Activated CD8-positive, alpha-beta memory T cell treated with anti-CD3 and anti-CD28 coated beads, Interleukin-2, amount 10 ng/mL, durations not matched to agents 7 days and 5 days (primary cell): ENCODE results near the gene AFAP1L2. TPM values are rescaled to one million over a fixed set of nuclear protein-coding genes. Genes with fewer than 3 reads are reported as not detected.
A peak's percentile ranks its signal among the peaks of the same experiment; 100 is the strongest.

Source experiments
- ATAC-seq: fragments of 150-1000 bp; cut with Tn5 transposase; one replicate; pipeline ENCODE4 v1.10.0; 2021; ENCODE audit warnings: moderate library complexity
- CTCF ChIA-PET: fragments of 350-600 bp; sonication (Branson Sonifier 250); formaldehyde crosslinking; loops from one replicate; lab custom pipeline; 2021; ENCODE audit warnings: antibody characterized with exemption; lab: Charles Lee
- DNase-seq: peaks from one replicate; pipeline ENCODE4 v3.0.0-alpha.2; 2020
- H3K27ac Mint-ChIP-seq: one replicate; pipeline ENCODE4 v1.8.0; 2021; ENCODE audit warnings: mild to moderate bottlenecking, mixed read lengths
- H3K27me3 Mint-ChIP-seq: one replicate; pipeline ENCODE4 v1.8.0; 2021; ENCODE audit warnings: mixed read lengths
- H3K36me3 Mint-ChIP-seq: one replicate; pipeline ENCODE4 v1.8.0; 2021; ENCODE audit warnings: mild to moderate bottlenecking, mixed read lengths
- H3K4me1 Mint-ChIP-seq: one replicate; pipeline ENCODE4 v1.8.0; 2021; ENCODE audit warnings: mixed read lengths
- H3K4me3 Mint-ChIP-seq: one replicate; pipeline ENCODE4 v1.8.0; 2021; ENCODE audit warnings: mild to moderate bottlenecking, moderate library complexity, mixed read lengths
- H3K9me3 Mint-ChIP-seq: one replicate; pipeline ENCODE4 v1.8.0; 2022; ENCODE audit warnings: low read depth, mixed read lengths
- total RNA-seq, 2 experiments: library from RNA; stranded (reverse); gene quantifications; one replicate each; pipeline ENCODE4 v1.2.3, GENCODE V29; 2021

The AFAP1L2 gene, protein sequence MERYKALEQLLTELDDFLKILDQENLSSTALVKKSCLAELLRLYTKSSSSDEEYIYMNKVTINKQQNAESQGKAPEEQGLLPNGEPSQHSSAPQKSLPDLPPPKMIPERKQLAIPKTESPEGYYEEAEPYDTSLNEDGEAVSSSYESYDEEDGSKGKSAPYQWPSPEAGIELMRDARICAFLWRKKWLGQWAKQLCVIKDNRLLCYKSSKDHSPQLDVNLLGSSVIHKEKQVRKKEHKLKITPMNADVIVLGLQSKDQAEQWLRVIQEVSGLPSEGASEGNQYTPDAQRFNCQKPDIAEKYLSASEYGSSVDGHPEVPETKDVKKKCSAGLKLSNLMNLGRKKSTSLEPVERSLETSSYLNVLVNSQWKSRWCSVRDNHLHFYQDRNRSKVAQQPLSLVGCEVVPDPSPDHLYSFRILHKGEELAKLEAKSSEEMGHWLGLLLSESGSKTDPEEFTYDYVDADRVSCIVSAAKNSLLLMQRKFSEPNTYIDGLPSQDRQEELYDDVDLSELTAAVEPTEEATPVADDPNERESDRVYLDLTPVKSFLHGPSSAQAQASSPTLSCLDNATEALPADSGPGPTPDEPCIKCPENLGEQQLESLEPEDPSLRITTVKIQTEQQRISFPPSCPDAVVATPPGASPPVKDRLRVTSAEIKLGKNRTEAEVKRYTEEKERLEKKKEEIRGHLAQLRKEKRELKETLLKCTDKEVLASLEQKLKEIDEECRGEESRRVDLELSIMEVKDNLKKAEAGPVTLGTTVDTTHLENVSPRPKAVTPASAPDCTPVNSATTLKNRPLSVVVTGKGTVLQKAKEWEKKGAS
- 10 to 100 TPM in 1 of 2 experiments, 1 to 10 TPM in 1; 4.0 to 67.4 TPM for total RNA-seq

DNA sequence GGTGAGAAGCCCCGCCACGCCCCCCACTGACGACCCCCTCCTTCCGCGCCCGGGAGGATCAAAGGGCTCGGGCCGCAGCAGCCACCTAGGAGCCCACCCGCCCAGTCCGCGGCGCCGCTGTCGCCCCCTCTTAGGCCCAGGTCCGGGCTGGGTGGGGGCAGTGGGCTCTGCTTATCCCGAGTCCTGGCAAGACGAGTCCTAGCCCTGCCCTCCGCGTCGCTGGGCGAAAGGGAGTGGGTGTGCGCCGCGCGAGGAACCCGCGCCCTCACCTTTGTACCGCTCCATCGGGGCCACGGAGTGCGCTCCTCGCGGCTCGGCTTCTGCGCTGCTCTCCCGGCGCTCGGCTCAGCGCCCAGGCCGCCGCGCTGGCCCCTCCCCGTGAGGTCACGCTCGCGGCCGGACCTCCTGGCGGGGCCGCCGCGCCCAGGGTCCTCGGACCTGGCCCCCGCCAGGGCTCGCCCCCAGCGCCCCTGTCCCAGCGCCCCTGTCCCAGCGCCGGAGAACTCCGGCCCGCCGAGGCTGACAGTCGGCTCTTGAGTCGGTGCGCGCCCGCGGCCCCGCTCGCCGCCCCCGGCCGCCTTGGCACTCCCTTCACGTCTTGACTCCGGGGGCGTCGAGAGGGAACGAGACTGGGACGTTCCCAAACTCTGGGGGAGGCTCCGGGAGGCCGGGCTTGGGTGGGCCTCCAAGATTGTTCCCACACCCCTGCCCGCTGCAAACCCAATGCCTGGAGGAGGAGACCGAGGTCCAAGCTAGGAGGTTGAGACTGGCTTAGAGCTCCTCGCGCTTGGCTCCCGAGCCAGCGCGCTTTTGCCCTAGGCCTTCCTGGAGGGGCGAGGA, at the start of gene AFAP1L2:
Gene AFAP1L2 (minus strand): TSS at position 332 of the 840 bp plus-strand sequence. CDS start 47 bp downstream, at position 285.
- H3K4me3 Mint-ChIP-seq, result no peak within 1 kb of the TSS
- peak; percentile 66 for ATAC-seq
- H3K27me3 Mint-ChIP-seq, result peaks cover 69% of the 10 kb centered on the region
- CTCF ChIA-PET, result interaction anchor here (1.0 to 2.1 kb wide), 2 partner anchors 101 to 144 kb away, joined by 3 to 11 read pairs; no protein-coding TSS in a partner anchor
- no peaks in the 10 kb centered on the region for H3K36me3 Mint-ChIP-seq
- DNase-seq, result no peak
- no peaks in the 10 kb centered on the region for H3K9me3 Mint-ChIP-seq
- H3K4me1 Mint-ChIP-seq, result peaks cover 9% of the 10 kb centered on the region
- H3K27ac Mint-ChIP-seq, result no peak within 1 kb of the TSS

- no peak for DNase-seq
- Mint-ChIP-seq H3K36me3 (peaks cover 5% of the 10 kb centered on the region), H3K4me3 (no peak overlapping the region), H3K27me3 (no peaks in the 10 kb centered on the region), H3K9me3 (no peaks in the 10 kb centered on the region), H3K27ac (no peak overlapping the region), H3K4me1 (peaks cover 2% of the 10 kb centered on the region)
- CTCF ChIA-PET, result no interaction called here
- ATAC-seq, result no peak
Measured at GRCh38 chr10:114453576-114453975, 49.3 kb upstream of the AFAP1L2 start.

DNA sequence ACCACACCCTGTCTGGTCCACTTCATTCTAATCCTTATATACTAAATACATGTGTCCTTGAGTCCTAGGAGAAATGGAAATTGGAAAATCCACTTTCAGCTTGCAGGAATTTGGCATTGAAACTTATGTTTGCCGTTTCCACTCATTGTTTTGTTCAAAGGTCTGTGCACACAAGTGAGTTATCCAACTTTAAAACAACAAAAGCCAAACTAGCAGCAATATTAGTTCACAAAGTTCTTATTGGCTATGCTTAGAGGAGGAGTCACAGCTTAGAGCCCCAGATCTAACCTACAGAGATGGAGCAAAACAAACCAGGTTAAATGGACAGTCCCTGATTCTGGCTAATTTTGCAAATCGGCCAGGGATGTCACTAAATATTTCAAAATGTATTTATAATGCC, 44.6 kb upstream of the AFAP1L2 start:
- Mint-ChIP-seq H3K4me1 (no peaks in the 10 kb centered on the region), H3K9me3 (no peaks in the 10 kb centered on the region), H3K27me3 (no peaks in the 10 kb centered on the region), H3K27ac (no peak overlapping the region), H3K36me3 (peaks cover 4% of the 10 kb centered on the region), H3K4me3 (no peak overlapping the region)
- CTCF ChIA-PET, result interaction anchor here (1.0 to 1.8 kb wide), 3 partner anchors 10 to 145 kb away, joined by 4 read pairs; no protein-coding TSS in a partner anchor
- ATAC-seq (no peak), DNase-seq (no peak)

DNA sequence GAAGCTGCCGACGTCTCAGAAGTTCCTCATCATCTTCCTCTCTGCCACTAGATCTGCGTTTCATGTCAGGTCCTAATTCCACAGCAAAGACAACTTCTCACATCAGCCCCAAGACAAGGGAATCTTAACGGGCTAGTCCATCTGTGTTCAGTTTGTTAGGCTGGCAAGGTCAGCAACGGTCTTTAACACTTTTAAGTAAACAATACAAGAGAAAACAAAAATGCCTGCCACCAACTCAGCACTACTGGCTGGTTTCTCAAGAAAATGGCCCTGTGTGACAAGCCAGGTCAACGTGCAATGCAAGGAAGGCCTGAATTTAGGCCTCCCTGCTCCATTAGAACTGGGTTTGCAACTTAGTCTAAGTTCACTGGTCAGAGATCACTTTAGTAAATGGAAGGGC, 41.0 kb upstream of the AFAP1L2 start:
- no peaks in the 10 kb centered on the region for H3K27me3 Mint-ChIP-seq
- CTCF ChIA-PET, result interaction anchor here (1.3 to 1.6 kb wide), 2 partner anchors 10 to 21 kb away, joined by 3 read pairs; no protein-coding TSS in a partner anchor
- H3K9me3 Mint-ChIP-seq, result no peaks in the 10 kb centered on the region
- no peaks in the 10 kb centered on the region for H3K4me1 Mint-ChIP-seq
- H3K36me3 Mint-ChIP-seq, result peaks cover 9% of the 10 kb centered on the region
- no peak overlapping the region for H3K4me3 Mint-ChIP-seq
- DNase-seq (no peak), ATAC-seq (no peak)
- no peak overlapping the region for H3K27ac Mint-ChIP-seq

GRCh38 chr10:114444819-114445218, 40.5 kb upstream of the AFAP1L2 start:
- no peak for ATAC-seq
- DNase-seq, result no peak
- CTCF ChIA-PET, result interaction anchor here (1.3 kb wide), 1 partner anchor 10 kb away, joined by 3 read pairs; no protein-coding TSS in a partner anchor
- no peak overlapping the region for H3K27ac Mint-ChIP-seq
- H3K36me3 Mint-ChIP-seq, result peaks cover 14% of the 10 kb centered on the region
- no peaks in the 10 kb centered on the region for H3K9me3 Mint-ChIP-seq
- H3K27me3 Mint-ChIP-seq, result no peaks in the 10 kb centered on the region
- H3K4me3 Mint-ChIP-seq, result no peak overlapping the region
- H3K4me1 Mint-ChIP-seq, result no peaks in the 10 kb centered on the region

DNA sequence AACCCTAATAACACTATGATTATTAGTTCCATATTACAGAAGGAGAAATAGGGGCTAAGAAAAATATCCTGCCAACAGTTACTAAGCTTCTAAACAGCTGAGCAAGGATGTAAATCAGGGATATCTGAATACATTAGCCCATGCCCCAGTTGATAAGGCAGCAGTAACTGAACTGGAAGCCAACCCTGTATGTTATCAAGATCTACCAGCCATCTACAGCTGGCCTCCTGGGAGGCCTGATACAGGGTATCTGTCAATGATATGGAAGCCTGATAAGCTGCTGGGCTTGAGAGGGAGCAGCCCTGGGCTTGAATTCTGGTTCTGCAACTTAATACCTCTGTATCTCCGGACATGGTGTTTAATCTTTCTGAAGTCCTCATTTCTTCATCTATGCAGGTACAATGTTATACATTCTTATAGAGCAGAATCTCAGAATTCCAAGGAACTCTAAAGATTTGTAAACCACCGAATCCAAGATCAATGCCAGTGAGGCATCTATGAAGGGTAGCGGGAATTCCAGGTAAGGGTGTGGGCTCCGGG, 37.9 kb upstream of the AFAP1L2 start:
- CTCF ChIA-PET, result interaction anchor here (1.9 kb wide), 1 partner anchor 138 kb away, joined by 8 read pairs; no protein-coding TSS in a partner anchor
- no peaks in the 10 kb centered on the region for H3K9me3 Mint-ChIP-seq
- no peak overlapping the region for H3K4me3 Mint-ChIP-seq
- no peaks in the 10 kb centered on the region for H3K4me1 Mint-ChIP-seq
- H3K27ac Mint-ChIP-seq, result no peak overlapping the region
- ATAC-seq (no peak), DNase-seq (no peak)
- H3K27me3 Mint-ChIP-seq, result no peaks in the 10 kb centered on the region
- H3K36me3 Mint-ChIP-seq, result peaks cover 19% of the 10 kb centered on the region

DNA sequence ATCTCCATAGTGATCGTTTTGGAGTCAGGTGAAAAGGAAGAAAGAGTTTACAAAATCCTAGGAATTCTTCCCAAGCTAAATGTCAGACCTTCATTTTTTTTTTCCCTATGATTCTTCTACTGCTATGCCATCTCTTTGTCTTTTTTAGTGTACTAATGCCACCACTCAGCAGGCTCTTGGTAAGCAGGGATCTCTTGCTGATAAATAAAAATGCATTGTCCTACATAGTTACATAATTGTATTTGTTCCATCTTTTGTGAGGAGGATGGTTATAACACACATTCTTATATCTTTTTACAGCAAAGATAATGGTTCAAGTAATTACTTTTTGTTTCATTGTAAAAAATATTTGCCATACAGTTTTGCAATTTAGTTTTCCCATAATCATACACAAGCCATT, 36.8 kb upstream of the AFAP1L2 start:
- Mint-ChIP-seq H3K4me1 (no peaks in the 10 kb centered on the region), H3K27ac (no peak overlapping the region), H3K9me3 (no peaks in the 10 kb centered on the region), H3K27me3 (no peaks in the 10 kb centered on the region), H3K4me3 (no peak overlapping the region), H3K36me3 (peaks cover 19% of the 10 kb centered on the region)
- ATAC-seq (no peak), DNase-seq (no peak)
- CTCF ChIA-PET, result interaction anchor here (1.9 kb wide), 1 partner anchor 137 kb away, joined by 8 read pairs; no protein-coding TSS in a partner anchor

DNA sequence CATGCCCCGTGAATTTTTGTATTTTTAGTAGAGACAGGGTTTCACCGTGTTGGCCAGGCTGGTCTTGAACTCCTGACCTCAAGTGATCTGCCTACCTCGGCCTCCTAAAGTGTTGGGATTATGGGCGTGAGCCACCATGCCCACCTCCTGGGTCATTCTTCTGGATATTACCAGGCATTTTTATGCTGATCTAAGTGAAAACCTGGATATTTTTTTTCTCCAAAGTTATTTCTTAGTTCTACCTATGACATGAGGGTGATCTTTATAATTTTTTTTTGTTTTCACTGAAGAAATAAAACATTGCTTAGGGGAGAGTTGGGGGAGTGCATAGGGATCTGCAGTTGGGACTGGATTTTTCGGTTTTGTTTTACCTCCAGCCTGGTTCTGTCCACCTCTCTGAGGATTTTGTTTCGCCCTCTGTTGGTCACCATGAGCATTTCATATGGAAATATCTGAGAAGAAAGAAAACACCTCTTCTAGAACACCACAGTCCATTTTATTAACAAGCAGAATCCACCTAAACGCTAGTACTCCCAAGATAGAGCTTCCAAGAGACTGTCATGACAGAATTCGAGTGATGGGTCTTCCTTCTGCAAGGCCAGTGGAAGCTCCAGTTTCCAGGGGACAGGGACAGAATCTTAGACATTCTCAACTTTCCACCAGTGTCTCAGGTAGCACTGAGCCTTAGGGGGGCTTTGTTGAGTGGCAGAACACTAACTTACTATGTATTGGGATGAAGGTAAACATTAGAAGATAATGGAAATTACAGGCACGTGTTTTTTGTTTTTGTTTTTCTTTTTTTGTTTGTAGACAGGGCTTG, 33.4 kb upstream of the AFAP1L2 start:
- ATAC-seq (no peak), DNase-seq (no peak)
- Mint-ChIP-seq H3K27ac (no peak overlapping the region), H3K27me3 (no peaks in the 10 kb centered on the region), H3K36me3 (peaks cover 25% of the 10 kb centered on the region), H3K9me3 (no peaks in the 10 kb centered on the region), H3K4me1 (peaks cover 4% of the 10 kb centered on the region), H3K4me3 (no peak overlapping the region)
- CTCF ChIA-PET, result interaction anchor here (1.0 to 1.3 kb wide), 2 partner anchors 11 to 134 kb away, joined by 4 to 7 read pairs; no protein-coding TSS in a partner anchor

GRCh38 chr10:114436941-114437340, 32.6 kb upstream of the AFAP1L2 start:
- ATAC-seq (no peak), DNase-seq (no peak)
- H3K36me3 Mint-ChIP-seq, result peaks cover 26% of the 10 kb centered on the region
- no peak overlapping the region for H3K27ac Mint-ChIP-seq
- H3K4me1 Mint-ChIP-seq, result peaks cover 7% of the 10 kb centered on the region
- H3K4me3 Mint-ChIP-seq, result no peak overlapping the region
- CTCF ChIA-PET, result no interaction called here
- H3K9me3 Mint-ChIP-seq, result no peaks in the 10 kb centered on the region
- H3K27me3 Mint-ChIP-seq, result no peaks in the 10 kb centered on the region

GRCh38 chr10:114432566-114433093, 28.3 kb upstream of the AFAP1L2 start:
- ATAC-seq, result no peak
- CTCF ChIA-PET, result interaction anchor here (3.6 kb wide), 1 partner anchor 129 kb away, joined by 18 read pairs; no protein-coding TSS in a partner anchor
- H3K36me3 Mint-ChIP-seq, result peaks cover 8% of the 10 kb centered on the region
- no peak overlapping the region for H3K27ac Mint-ChIP-seq
- no peak for DNase-seq
- H3K9me3 Mint-ChIP-seq, result no peaks in the 10 kb centered on the region
- no peaks in the 10 kb centered on the region for H3K27me3 Mint-ChIP-seq
- no peak overlapping the region for H3K4me3 Mint-ChIP-seq
- H3K4me1 Mint-ChIP-seq, result peaks cover 7% of the 10 kb centered on the region

- Mint-ChIP-seq H3K27ac (no peak overlapping the region), H3K27me3 (no peaks in the 10 kb centered on the region), H3K4me3 (no peak overlapping the region), H3K9me3 (no peaks in the 10 kb centered on the region), H3K36me3 (peaks cover 8% of the 10 kb centered on the region), H3K4me1 (peaks cover 7% of the 10 kb centered on the region)
- no peak for ATAC-seq
- no peak for DNase-seq
- CTCF ChIA-PET, result no interaction called here
Measured at GRCh38 chr10:114431414-114432135, 27.3 kb upstream of the AFAP1L2 start.
